ENCODE data around the gene SMAD7. TPM values are rescaled to one million over a fixed set of nuclear protein-coding genes. Genes with fewer than 3 reads are reported as not detected.

SMAD7 gene
- total and polyA plus RNA-seq, 7 donors: 13.2 to 29.1 (median 19.0) TPM

DNA sequence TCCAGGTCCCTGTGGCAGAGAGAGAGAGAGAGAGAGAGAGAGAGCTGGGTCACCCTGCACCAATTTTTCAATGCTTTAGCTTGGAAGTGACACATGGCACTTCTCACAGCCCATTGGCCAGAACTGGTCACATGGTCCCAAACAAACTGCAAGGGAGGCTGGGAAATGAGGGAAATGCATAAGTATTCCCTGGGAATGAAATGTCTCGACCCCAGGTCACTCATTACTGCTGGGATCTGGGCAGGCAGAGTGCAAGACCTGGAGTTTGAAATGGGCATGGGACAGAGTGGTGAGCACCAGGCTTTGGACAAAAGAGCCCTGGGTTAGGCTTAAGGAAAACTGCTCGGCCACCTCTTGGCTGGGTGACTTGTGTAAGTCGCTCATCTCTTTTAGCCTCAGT lies 37.0 kb downstream of the SMAD7 start:
- Histone ChIP-seq H3K27me3 (no peaks in the 10 kb centered on the region), H3K27ac (no peak overlapping the region), H3K36me3 (no peaks in the 10 kb centered on the region), H3K4me1 (peaks cover 0 to 4% (median 0%) of the 10 kb centered on the region in 4 donors), H3K4me3 (no peak overlapping the region), H3K9me3 (no peaks in the 10 kb centered on the region)
- intact Hi-C loops (cut with DNase I): no loop called here
- WGBS, 2 donors: 76 to 87% methylated on average over 3 of the region's 3 CpGs
- DNase-seq: peak; percentile 32
- TF ChIP-seq POLR2AphosphoS5 (IDR thresholded peaks at IDR 0.05): no peak

DNA sequence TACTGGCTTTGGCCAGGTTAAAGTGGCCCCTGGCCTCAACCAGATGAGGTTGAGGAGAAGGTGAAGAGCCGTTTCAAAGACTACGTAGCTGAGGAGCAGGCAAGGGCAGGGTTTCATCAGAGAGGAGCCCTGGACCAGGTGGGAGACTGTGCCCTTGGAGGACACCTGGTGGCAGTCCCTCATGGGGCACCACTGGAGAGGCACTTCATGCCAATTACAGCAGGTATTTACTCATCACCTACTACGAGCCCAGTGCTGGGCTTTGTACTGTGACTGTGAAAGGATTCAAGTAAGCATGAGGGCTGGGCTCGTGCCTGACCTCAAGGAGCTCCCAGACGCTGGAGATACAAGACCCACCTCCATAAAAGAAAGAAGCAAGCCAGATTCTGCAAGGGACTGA lies 37.6 kb downstream of the SMAD7 start:
- peak; percentile 45 for DNase-seq
- intact Hi-C loops (cut with DNase I): no loop called here
- H3K9me3 ChIP-seq: no peaks in the 10 kb centered on the region
- peaks cover 0 to 4% (median 0%) of the 10 kb centered on the region in 4 donors for H3K4me1 ChIP-seq
- no peaks in the 10 kb centered on the region for H3K27me3 ChIP-seq
- no peak overlapping the region for H3K4me3 ChIP-seq
- TF ChIP-seq EP300 (IDR thresholded peaks at IDR 0.05) (no peak), POLR2A (IDR thresholded peaks at IDR 0.05) (no peak), POLR2AphosphoS5 (IDR thresholded peaks at IDR 0.05) (no peak)
- TF ChIP-seq, protein P1, sequence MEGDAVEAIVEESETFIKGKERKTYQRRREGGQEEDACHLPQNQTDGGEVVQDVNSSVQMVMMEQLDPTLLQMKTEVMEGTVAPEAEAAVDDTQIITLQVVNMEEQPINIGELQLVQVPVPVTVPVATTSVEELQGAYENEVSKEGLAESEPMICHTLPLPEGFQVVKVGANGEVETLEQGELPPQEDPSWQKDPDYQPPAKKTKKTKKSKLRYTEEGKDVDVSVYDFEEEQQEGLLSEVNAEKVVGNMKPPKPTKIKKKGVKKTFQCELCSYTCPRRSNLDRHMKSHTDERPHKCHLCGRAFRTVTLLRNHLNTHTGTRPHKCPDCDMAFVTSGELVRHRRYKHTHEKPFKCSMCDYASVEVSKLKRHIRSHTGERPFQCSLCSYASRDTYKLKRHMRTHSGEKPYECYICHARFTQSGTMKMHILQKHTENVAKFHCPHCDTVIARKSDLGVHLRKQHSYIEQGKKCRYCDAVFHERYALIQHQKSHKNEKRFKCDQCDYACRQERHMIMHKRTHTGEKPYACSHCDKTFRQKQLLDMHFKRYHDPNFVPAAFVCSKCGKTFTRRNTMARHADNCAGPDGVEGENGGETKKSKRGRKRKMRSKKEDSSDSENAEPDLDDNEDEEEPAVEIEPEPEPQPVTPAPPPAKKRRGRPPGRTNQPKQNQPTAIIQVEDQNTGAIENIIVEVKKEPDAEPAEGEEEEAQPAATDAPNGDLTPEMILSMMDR (IDR thresholded peaks at IDR 0.05): peak in 1 of 4 experiments; percentile 10
- H3K36me3 ChIP-seq: no peaks in the 10 kb centered on the region
- WGBS, 2 donors: 62 to 80% methylated on average over 5 of the region's 5 CpGs
- H3K27ac ChIP-seq: no peak overlapping the region

DNA sequence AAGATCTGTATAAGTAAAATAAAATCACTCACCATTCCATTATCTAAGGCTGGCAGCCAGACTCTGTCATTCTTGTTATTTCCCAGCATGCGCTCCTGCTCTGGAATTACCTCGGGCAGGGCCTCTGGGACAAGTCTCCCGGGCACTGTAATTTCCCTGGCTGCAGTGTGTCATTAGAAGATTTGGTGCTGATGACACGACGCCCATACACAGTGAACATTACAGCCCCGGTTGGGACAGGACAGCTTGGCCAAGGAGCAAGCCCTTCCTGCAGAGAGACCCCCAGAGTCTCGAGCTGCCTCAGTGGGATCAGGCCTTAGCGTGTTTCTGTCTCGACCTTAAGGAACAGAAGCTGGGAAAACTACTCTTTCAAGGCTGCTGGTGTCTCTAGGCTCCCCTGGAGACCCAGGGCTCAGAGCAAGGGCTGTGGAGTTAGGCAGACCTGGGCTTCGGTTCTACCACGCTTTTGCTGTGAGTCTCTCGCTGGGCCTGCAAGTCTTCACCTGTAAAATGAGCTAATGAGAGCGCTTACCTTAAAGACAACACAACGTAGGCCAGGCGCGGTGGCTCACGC lies 39.7 kb downstream of the SMAD7 start:
- peaks cover 0 to 4% (median 0%) of the 10 kb centered on the region in 4 donors for H3K4me1 ChIP-seq
- no peak overlapping the region for H3K4me3 ChIP-seq
- H3K27ac ChIP-seq: no peak overlapping the region
- TF ChIP-seq POLR2A (IDR thresholded peaks at IDR 0.05): no peak
- H3K9me3 ChIP-seq: no peaks in the 10 kb centered on the region
- peak; percentile 28 for DNase-seq
- no peaks in the 10 kb centered on the region for H3K36me3 ChIP-seq
- WGBS, 2 donors: 92 to 95% methylated on average over 17 of the region's 17 CpGs
- H3K27me3 ChIP-seq: no peaks in the 10 kb centered on the region
- intact Hi-C loops (cut with DNase I): no loop called here

DNA sequence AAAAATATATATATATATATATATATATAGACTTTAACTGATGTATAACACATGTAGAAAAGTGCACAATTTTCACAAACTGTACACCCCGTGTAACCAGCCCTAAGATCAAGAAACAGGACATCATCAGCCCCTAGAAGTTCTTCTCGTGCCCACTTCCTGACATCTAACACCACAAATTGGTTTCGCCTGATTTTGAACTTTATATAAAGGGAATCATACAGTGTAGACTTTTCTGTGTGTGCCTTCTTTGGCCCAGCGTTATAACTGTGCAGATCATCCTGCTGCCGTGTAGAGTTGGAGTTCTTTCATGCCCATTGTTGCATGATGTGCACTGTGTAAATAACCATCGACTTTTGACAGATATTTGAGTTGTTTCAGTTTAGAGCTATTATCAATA lies 41.0 kb downstream of the SMAD7 start:
- intact Hi-C loops (cut with DNase I): no loop called here
- TF ChIP-seq POLR2AphosphoS5 (IDR thresholded peaks at IDR 0.05) (no peak), EP300 (IDR thresholded peaks at IDR 0.05) (no peak), POLR2A (IDR thresholded peaks at IDR 0.05) (no peak)
- TF ChIP-seq, protein P1 (IDR thresholded peaks at IDR 0.05): no peak
- no peak overlapping the region for H3K27ac ChIP-seq
- no peaks in the 10 kb centered on the region for H3K4me1 ChIP-seq
- H3K27me3 ChIP-seq: no peaks in the 10 kb centered on the region
- peak; percentile 4 for DNase-seq
- no peak overlapping the region for H3K4me3 ChIP-seq
- no peaks in the 10 kb centered on the region for H3K36me3 ChIP-seq
- peaks cover 0 to 2% (median 0%) of the 10 kb centered on the region in 4 donors for H3K9me3 ChIP-seq
- WGBS, 2 donors: 70 to 77% methylated on average over 6 of the region's 6 CpGs

DNA sequence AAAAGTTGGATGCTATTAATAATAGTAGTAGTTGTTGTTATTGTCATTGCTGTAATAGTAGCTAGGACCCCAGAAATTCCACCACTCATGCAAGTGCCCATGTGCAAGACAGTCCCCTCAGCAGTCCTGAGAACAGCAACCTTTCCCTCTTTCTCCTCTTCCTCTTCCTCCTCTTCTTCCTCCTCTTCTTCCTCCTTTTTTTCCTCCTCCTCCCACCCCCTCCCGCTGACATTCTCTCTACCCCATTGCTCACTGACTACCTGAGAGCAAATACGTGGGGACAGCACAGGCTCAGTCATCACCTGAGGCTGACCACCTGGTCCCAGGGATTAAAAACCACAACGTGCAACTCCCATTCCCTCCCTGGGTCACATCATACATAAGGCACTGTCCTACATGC lies 41.8 kb downstream of the SMAD7 start:
- peak; percentile 11 for DNase-seq
- H3K9me3 ChIP-seq: peaks cover 0 to 6% (median 1%) of the 10 kb centered on the region in 4 donors
- intact Hi-C loops (cut with DNase I): no loop called here
- no peak for TF ChIP-seq POLR2A (IDR thresholded peaks at IDR 0.05)
- TF ChIP-seq, protein P1 (IDR thresholded peaks at IDR 0.05): no peak
- no peak for TF ChIP-seq POLR2AphosphoS5 (IDR thresholded peaks at IDR 0.05)
- no peak for TF ChIP-seq EP300 (IDR thresholded peaks at IDR 0.05)
- H3K27me3 ChIP-seq: no peaks in the 10 kb centered on the region
- no peaks in the 10 kb centered on the region for H3K36me3 ChIP-seq
- no peak overlapping the region for H3K4me3 ChIP-seq
- H3K4me1 ChIP-seq: no peaks in the 10 kb centered on the region
- H3K27ac ChIP-seq: no peak overlapping the region
- 61 to 77% methylated on average over 3 of the region's 3 CpGs for WGBS, 2 donors

DNA sequence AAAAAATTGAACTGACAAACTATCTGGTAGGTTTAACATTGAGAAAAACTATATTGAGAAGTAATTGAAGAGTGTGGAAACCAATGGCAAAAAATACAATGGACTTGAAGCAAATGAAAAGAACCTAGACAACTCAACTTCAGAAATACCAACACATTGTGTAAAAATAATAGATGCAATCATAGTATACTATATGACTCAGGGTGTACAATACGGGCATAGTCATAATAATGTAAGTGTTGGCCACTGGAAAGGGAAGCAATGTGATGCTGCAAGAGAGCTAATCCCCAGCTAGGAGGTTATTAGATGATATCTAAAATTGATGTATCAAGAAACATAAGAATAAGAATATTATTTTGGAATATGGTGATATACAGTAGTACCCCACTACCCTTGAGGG lies 45.3 kb downstream of the SMAD7 start:
- peaks cover 0 to 6% (median 1%) of the 10 kb centered on the region in 4 donors for H3K9me3 ChIP-seq
- 95 to 100% methylated on average over 1 of the region's 1 CpG for WGBS, 2 donors
- no peak overlapping the region for H3K4me3 ChIP-seq
- DNase-seq: no peak
- no peaks in the 10 kb centered on the region for H3K27me3 ChIP-seq
- intact Hi-C loops (cut with DNase I): no loop called here
- no peak for TF ChIP-seq POLR2A (IDR thresholded peaks at IDR 0.05)
- no peak overlapping the region for H3K27ac ChIP-seq
- H3K4me1 ChIP-seq: peaks cover 0 to 21% (median 18%) of the 10 kb centered on the region in 4 donors
- H3K36me3 ChIP-seq: no peaks in the 10 kb centered on the region
